ENCODE data around the gene KIAA1328.

Gene KIAA1328

DNA sequence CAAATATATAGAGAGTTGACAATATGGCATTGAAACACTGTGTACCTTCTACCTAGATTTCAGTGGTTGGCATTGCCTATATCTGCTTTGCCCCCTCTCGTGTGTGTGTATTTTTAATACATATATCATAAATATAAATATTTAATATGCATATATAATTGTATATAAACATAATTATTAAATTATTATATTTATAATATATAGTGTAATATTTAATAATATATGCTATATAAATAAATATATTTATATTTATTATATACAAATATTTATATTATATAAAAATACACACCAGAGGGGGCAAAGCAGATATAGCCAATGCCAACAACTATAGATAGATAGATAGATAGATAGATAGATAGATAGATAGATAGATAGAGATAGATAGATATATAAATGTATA lies 124.1 kb downstream of the KIAA1328 start:
- no peak for TF ChIP-seq CTCF (IDR thresholded peaks at IDR 0.05; ENCODE audit: borderline replicate concordance, insufficient read depth, low read depth, low read length)

GRCh38 chr18:36960038-36960437 lies 131.1 kb downstream of the KIAA1328 start:
- no peak for TF ChIP-seq CTCF (IDR thresholded peaks at IDR 0.05; ENCODE audit: borderline replicate concordance, insufficient read depth, low read depth, low read length)
- no peak overlapping the region for H3K4me3 ChIP-seq (ENCODE audit: low read depth, low read length)

More for the DNA sequence above, 124.1 kb downstream of the KIAA1328 start:
- H3K4me3 ChIP-seq (ENCODE audit: low read depth, low read length) = no peak overlapping the region

- H3K4me3 ChIP-seq (ENCODE audit: low read depth, low read length) = no peak overlapping the region
- no peak for TF ChIP-seq CTCF (IDR thresholded peaks at IDR 0.05; ENCODE audit: borderline replicate concordance, insufficient read depth, low read depth, low read length)
Observed at GRCh38 chr18:36963464-36963863, 134.5 kb downstream of the KIAA1328 start.

DNA sequence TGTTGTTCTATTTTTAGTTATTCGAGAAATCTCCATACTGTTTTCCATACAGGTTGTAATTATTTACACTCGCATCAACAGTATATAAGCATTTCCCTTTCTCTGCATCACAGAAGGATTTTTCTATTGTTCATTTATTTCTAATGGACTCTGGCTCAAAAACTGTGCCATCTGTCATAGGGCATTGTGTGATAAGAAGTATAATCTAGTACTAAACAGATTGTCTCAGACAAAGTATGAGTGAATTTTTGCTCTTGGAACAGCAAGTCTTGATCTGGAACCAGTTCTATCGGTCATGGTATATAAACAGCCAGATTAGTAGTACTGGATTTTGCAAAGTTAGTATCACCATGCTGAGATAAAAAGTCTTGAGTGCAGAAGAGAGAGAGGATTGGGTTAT lies 145.8 kb downstream of the KIAA1328 start:
- TF ChIP-seq CTCF (IDR thresholded peaks at IDR 0.05; ENCODE audit: borderline replicate concordance, insufficient read depth, low read depth, low read length) = no peak

DNA sequence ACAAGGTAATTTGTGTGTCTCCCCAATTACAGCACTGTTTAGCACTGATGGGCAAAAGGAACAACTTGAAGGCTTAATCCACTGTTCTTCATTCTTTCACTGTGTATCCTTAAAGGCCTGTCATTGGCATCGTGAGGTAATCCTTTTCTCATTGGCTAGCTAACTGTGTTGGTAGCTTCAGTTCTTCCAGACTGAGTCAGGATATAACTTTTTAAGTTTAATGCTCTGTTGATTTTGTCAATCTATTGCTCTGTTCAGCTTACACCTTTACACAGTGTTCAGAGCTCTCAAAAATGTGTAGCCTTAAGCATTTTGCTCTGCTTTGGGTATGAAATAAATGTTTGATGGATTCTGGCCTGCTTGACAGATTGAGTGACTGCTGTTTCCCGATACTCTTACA lies 148.2 kb downstream of the KIAA1328 start:
- no peak overlapping the region for H3K4me3 ChIP-seq (ENCODE audit: low read depth, low read length)
- TF ChIP-seq CTCF (IDR thresholded peaks at IDR 0.05; ENCODE audit: borderline replicate concordance, insufficient read depth, low read depth, low read length) = no peak

More for the DNA sequence above, 145.8 kb downstream of the KIAA1328 start:
- no peak overlapping the region for H3K4me3 ChIP-seq (ENCODE audit: low read depth, low read length)

GRCh38 chr18:36993068-36993467 lies 164.1 kb downstream of the KIAA1328 start:
- TF ChIP-seq CTCF (IDR thresholded peaks at IDR 0.05; ENCODE audit: borderline replicate concordance, insufficient read depth, low read depth, low read length) = no peak
- H3K4me3 ChIP-seq (ENCODE audit: low read depth, low read length) = no peak overlapping the region

DNA sequence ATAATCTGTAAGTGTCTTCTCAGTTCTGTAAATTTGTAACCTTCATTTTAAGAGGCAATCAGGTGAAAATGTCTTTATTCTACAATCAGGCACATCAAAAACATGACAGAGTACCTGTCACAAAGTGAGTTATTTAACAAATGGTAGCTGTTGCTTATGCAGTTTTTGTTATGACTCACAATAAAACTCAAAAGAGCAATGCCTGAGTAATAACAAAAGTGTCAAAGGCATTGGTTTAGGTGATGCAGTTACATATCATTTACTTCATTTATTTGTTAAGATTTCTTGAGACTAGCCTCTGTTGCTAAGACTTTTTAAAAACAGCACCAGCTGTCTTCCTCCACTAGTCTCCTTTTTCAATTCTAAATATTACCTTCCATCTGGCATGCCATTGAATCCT lies 177.8 kb downstream of the KIAA1328 start:
- TF ChIP-seq CTCF (IDR thresholded peaks at IDR 0.05; ENCODE audit: borderline replicate concordance, insufficient read depth, low read depth, low read length) = no peak
- H3K4me3 ChIP-seq (ENCODE audit: low read depth, low read length) = no peak overlapping the region

All from GM12875 (cell line).